HG03097 (cell line): ENCODE results near the gene PCDHGA1.
A peak's percentile ranks its signal among the peaks of the same experiment; 100 is the strongest.
"Not testable (repeated sequence)": the region's sequence is repeated elsewhere in the genome, so short reads cannot be mapped to it uniquely, and the experiment has no call there.

ENCODE experiments used
- ATAC-seq: cut with Tn5 transposase; IDR thresholded peaks from one replicate; pipeline ENCODE4 v1.9.1; 2021; ENCODE audit not compliant: unreplicated experiment, low FRiP score

Gene PCDHGA1

DNA sequence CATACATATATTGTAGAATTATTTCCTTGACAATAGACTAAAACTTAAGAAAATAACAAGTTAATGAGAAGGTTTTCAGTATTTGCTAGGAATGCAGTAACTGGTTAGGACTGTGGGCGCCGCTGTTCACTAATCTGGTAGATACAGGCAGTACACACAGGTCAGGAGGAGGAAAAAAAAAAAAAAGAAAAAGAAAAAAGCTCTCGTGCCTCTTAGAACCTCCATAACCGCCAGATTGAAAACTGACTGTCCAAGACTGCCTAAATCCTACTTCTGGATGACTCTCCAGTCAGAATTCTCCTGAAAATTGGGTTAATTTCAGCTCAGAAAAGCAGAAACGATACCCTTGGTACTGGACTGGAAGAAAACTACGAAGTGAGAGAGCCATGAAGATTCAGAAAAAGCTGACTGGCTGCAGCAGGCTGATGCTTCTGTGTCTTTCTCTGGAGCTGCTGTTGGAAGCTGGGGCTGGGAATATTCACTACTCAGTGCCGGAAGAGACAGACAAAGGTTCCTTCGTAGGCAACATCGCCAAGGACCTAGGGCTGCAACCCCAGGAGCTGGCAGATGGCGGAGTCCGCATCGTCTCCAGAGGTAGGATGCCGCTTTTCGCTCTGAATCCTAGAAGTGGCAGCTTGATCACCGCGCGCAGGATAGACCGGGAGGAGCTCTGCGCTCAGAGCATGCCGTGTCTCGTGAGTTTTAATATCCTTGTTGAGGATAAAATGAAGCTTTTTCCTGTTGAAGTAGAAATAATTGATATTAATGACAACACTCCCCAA is at the start of gene PCDHGA1:
TSS of gene PCDHGA1 (plus strand) at position 216 of the 782 bp plus-strand sequence.
- ATAC-seq = no peak

DNA sequence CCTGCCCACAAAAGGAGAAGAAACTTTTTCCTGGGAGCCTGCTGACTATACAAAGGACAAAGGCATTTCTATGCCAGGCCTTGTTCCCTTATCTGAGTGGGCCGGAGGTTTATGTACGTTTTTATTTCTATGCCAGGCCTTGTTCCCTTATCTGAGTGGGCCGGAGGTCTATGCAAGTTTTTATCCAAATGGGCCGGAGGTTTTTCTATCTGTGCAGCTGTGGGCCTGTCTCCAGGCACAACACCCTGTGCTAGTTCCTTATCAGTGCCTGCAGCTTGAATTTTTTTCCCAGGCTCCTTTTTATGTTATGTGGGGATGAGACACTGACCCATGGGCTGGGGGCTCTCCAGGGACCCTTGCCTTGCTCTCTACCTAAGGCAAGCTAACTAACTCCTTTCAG is 31.9 kb upstream of the PCDHGA1 start:
- no peak for ATAC-seq

DNA sequence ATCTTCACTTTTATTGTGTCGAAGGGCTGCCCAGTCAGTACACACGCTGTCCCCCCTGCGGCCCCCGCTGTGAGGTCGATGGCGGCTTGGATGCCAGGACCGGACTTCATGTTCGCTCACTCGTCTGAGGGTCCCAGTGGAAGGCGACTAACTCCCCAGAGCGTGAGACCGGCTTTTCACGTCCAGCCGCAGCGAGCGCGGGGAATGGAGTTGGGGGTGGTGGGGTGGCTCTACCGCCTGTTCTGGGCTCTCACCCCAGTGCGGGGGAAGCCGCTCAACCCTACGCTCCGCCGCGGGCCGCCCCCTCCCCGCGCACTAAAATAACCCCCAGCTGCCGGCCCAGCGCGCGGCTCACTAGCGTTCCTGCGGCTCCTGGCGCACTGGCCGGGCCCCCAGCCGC is 26.6 kb upstream of the PCDHGA1 start, which contains the start of gene SLC25A2:
TSS of gene SLC25A2 (minus strand) at position 294 of the 400 bp plus-strand sequence. CDS start at position 110, 184 bp downstream.
- ATAC-seq = no peak

DNA sequence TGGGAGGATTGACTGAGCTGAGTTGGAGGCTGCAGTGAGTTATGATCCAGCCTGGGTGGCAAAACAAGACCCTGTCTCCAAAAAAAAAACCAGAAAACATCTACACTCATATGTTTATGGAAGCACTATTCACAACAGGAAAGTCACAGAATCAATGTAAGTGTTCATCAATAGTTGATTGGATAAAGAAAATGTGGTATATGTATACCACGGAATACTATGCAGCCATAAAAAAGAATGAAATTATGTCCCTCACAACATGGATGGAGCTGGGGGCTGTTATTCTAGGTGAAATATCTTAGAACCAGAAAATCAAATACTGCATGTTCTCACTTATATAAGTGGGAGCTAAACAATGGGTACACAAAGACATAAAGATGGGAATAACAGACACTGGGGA is 23.7 kb upstream of the PCDHGA1 start:
- no peak for ATAC-seq

DNA sequence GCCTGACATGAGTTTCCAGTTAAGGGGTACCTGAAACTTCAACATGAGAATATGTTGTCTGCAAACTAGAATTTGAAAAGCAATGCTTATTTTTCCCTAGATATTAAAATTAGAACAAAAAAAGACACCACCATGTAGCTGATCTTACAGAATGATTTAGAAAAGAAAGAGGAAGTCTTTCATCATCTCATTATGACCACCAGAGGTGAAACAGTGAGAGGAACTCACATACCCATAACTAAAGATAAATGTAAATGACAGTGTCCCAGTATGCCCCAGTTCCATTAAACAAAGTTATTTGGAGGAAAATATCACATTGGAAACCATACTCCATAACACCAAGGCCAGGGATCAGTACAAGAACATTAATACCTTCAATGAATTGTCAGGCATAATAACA is 16.6 kb upstream of the PCDHGA1 start:
- ATAC-seq = no peak

DNA sequence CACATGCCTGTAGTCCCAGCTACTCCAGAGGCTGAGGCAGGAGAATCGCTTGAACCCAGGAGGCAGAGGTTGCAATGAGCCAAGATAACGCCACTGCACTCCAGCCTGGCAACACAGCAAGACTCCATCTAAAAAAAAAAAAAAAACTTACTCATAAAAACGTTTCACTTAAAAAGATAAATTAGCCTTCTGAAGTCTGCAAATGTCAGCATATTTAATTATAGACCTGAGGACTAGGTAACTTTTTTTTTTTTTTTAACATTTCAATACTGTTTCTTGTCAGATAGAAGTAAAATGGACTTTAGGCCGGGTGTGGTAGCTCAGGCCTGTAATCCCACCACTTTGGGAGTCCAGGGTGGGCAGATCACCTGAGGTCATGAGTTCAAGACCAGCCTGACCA is 13.4 kb upstream of the PCDHGA1 start:
- not testable (repeated sequence) for ATAC-seq

DNA sequence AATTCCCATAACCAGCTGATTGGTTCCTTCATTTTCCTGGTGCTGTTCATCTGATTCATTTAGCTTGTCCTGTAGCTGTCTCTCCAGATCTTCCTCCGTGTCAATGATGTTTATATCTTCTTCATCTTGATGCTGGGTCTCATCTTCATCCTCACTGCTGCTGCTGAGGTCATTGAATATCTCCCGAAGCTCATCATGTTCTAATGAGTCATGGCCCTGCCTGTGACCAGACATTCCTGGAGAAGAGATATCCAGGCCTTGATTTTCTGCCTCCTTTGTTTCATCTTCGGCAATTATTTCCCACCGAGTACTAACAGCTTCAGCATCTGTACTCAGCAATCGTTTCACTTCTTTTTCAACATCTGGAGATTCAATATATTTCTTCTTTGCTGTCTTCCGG is 11.1 kb upstream of the PCDHGA1 start:
- ATAC-seq = no peak

DNA sequence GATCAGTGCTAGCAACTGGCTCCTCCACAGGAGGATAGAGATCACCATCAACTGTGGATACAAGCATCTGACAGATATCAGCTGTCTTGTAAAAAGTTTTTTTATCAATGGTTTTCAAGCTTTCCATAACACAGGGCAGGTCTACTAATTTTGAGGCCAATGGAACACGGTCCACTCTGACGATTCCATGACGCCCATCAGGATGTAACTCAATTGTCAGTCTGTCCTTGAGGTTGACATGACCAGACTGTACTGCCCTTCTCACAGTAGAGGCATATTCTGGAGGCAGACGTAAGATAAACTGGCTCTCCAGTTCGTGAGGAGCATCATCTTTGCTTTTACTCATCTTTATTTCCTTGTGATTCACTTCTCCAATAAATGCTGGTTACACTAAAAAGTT is 10.6 kb upstream of the PCDHGA1 start:
- no peak for ATAC-seq

DNA sequence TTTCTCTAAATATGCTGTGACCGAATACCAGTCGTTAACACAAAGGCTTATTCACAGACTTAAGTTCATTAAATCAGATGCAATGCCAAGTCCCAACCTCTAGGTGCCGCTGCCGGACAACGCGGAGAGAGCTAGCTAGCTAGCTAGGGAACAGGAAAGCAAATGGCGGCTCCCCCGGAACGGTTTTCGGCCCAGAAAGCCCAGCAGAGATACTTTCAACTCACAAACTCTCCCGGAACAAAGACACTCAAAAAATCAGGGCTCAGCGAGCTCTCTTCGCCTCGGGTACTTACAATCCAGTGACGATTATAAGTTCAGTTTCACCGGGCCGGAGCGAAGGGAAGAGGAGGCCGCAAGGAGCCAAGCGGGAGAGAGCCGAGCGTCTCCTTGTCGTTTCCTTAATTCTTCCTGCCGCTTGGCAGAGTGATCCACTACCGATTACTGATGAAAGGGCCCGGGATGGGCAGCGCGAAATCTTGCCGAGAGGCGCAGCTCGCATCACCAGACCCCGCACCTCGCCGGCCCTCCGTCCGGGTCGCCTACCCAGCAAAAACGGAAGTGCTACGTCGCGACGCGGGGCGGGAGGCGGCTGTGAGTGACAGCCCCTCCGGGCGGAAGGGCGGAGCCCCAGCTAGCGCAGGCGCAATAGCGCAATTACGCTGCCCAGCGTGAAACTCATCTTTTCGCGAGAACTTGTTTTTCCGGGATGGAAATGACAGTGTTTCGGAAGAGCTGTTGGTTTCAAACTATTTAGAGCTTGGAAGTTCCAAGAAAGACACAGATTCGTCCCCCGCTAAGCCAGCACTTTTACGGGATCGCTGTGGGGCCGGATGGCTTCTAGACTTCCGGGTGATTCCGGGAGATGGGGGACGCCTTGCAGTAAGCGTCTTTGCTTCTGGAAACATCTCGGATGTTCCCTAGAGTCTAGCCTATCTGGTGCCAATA is 9.8 kb upstream of the PCDHGA1 start, which contains the start of gene TAF7:
TSS of gene TAF7 (minus strand) at position 560 of the 945 bp plus-strand sequence. CDS start 740 bp downstream, outside the sequence.
- peak; percentile 95 for ATAC-seq

DNA sequence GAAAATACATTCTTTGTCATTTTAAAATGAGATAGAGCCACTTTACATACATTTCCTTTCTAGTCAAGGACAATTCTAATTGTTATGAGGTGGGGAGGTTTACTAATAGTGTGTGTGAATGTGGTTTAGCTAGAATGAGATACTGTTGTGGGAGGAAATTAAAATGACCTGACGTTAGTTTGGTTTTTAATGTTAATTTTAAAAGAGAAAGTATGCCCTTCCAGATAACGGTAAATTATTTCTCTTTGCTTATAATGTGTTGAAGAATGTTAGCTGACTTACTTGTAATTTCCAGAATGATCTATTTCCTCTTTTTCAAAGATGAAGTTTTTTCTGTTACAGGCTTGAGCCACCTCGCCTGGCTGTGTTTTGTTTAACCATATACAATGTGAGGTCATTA is 8.1 kb upstream of the PCDHGA1 start:
- no peak for ATAC-seq

DNA sequence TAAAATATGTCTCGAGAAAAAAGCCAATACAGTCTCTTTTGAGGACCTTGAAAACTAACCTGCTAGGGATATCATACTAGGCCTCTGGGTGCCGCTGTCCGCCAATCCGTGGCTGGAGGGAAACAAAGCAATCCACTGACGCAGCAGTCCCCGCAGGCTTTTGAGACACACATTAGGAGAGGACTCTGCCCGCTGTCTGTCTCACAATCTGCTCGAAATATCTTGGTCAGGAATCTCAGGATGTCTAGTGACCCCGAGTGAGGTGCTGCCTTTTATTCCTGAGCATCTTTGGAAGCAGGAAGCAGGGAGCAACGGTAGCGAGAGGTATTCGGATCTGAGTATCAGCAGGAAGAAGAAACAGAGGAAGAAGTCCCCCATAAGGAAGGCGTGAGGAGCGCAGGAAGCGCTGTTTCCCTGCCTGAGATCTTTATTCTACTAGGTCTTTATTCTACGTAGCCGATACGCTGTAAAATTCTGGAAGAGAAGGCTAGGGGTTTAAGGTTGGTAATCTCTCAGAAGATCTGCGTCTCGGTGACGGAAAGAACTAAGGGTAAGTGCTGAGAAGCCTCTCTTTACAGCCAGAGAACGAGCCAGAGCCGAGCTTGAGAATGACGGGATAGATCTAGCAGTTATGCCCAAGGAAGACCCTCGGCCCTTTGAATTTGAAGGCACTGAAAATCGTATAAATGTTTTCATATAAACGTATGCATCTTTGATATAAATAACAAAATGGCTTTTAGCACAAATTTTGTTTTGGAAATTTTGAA is 4.0 kb upstream of the PCDHGA1 start:
- ATAC-seq = peak; percentile 81

DNA sequence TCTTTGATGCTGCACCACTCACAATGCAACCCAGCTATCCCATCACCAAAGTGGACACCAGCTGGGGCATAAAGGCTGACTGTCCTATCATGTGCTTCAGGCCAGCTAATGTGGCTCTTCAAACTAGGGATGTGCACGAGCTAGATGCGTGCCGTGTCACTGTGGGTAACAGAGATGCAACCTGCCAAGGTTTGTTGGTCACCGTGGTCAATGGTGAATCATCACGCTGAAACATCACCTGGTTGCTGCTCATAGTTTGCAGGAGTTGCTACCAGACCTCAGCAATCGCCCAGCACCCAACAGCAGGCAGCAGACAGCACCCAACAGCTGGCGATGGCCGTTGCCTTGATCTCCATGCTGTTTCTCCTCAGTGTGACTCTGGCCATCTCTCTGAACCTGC is 2.1 kb upstream of the PCDHGA1 start:
- ATAC-seq = no peak

DNA sequence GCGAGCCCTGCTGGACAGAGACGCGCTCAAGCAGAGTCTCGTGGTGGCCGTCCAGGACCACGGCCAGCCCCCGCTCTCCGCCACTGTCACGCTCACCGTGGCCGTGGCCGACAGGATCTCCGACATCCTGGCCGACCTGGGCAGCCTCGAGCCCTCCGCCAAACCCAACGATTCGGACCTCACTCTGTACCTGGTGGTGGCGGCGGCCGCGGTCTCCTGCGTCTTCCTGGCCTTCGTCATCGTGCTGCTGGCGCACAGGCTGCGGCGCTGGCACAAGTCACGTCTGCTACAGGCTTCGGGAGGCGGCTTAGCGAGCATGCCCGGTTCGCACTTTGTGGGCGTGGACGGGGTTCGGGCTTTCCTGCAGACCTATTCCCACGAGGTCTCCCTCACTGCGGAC is 2.3 kb downstream of the PCDHGA1 start:
- ATAC-seq = not testable (repeated sequence)

DNA sequence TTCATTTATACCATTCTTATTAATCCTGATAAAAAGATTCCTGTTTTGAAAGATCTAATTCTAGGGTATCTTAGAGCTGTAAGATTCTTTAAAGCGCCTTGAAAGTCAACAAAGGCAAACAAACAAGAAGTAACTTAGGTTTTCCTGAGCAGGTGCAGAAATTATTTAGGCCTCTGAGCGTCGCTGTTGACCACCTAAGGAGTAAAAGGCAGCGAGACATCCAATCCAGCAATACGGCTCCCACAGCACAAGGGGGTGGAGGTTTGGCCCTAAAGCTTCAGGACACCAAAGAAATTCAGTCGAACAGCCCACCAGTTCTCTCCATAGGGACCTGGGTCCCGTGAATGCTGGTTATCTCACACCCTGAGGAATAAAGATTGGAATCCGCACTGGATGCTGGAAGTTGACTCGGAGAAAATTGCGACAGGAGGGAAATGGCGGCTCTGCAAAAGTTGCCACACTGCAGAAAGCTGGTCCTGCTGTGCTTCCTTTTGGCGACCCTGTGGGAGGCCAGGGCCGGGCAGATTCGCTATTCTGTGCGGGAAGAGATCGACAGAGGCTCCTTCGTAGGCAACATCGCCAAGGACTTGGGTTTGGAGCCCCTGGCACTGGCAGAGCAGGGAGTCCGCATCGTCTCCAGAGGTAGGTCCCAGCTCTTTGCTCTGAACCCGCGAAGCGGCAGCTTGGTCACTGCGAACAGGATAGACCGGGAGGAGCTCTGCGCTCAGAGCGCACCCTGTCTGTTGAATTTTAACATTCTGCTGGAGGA is 8.4 kb downstream of the PCDHGA1 start, which contains the start of gene PCDHGA2:
TSS of gene PCDHGA2 (plus strand) at position 223 of the 769 bp plus-strand sequence.
- no peak for ATAC-seq

DNA sequence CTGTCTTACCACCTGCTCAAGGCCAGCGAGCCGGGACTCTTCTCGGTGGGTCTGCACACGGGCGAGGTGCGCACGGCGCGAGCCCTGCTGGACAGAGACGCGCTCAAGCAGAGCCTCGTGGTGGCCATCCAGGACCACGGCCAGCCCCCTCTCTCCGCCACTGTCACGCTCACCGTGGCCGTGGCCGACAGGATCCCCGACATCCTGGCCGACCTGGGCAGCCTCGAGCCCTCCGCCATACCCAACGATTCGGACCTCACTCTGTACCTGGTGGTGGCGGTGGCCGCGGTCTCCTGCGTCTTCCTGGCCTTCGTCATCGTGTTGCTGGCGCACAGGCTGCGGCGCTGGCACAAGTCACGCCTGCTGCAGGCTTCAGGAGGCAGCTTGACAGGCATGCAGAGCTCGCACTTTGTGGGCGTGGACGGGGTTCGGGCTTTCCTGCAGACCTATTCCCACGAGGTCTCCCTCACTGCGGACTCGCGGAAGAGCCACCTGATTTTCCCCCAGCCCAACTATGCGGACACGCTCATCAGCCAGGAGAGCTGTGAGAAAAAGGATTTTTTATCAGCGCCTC is 10.6 kb downstream of the PCDHGA1 start:
- not testable (repeated sequence) for ATAC-seq

DNA sequence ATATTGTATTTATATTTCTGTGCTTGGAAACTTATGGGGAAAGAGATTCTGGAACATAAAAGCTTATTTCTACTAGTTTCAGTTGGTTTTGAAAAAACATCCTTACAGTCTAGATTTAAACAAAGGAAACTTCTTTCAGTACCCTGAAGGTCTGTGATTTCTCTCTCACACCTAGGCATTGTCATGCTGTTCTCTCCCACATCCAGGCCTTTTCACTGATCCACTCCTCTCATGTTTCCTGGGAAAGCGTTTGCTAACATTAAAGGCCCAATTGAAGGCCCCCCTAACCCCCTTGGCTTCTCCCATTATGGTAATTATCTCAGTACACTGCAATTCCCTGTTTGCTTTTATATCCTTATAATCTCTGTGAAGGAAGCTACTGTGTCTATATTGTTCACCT is 12.5 kb downstream of the PCDHGA1 start:
- ATAC-seq = no peak

DNA sequence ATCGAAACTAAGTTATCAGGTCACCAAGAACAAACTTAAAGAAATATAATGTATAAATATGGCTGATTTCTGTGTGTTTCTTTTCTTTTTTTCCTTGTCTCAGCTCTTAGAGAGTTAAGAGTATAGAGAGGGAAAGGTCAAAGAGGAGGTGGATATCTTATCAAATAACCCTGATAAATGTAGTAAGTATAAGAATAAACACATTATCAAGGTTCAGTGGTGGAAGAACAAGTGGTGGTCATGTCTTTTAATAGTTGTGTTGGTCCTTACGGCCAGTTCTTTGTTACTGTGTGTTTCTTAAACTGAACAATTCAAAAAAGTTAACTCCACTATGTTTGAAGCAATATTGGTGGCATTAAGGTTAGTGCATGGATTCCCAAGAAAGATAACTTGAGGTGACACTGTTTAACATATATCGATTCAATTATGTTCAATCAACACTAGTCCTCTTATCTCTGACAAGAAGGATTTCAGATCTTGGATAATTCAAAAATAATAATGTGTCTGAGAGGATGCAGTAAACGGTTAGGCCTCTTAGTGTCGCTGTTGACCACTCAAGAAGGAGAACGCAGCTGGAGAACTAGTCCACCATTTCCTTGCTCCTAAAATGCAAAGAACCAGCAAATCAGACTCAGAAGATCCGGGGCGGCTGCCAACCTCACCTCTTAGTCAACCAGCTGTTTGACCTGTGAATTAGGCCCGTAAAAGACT is 13.1 kb downstream of the PCDHGA1 start, which contains the start of gene PCDHGA3:
TSS of gene PCDHGA3 (plus strand) at position 588 of the 711 bp plus-strand sequence. CDS start 205 bp downstream, outside the sequence.
- no peak for ATAC-seq

DNA sequence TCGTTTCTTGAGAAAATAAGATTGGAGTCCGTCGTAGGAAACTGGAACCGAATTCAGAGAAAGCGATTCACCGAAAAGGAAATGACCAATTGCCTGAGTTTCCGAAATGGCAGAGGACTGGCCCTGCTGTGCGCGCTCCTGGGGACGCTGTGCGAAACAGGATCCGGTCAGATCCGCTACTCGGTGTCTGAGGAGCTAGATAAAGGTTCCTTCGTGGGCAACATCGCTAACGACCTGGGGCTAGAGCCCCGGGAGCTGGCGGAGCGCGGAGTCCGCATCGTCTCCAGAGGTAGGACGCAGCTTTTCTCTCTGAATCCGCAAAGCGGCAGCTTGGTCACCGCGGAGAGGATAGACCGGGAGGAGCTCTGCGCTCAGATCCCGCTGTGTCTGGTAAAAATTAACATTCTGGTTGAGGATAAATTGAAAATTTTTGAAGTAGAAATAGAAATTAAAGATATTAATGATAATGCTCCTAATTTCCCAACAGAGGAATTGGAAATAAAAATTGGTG is 13.7 kb downstream of the PCDHGA1 start:
- no peak for ATAC-seq
